GM21529 (cell line): Measurements from ENCODE around the gene FFAR1.

Source experiments
- ATAC-seq: cut with Tn5 transposase; IDR thresholded peaks from one replicate; pipeline ENCODE4 v1.9.1; 2021; ENCODE audit not compliant: unreplicated experiment

FFAR1 gene

GRCh38 chr19:35347171-35347929, at the start of gene FFAR1:
FFAR1 (plus strand) TSS chr19:35347902; CDS start chr19:35351552, 3,650 bp downstream.
- peak; percentile 50 for ATAC-seq

GRCh38 chr19:35297922-35298321, 49.8 kb upstream of the FFAR1 start:
- no peak for ATAC-seq

- no peak for ATAC-seq
These were observed 49.1 kb upstream of the FFAR1 start for GRCh38 chr19:35298561-35298972.

GRCh38 chr19:35299523-35300338, 48.0 kb upstream of the FFAR1 start:
- ATAC-seq = no peak

GRCh38 chr19:35300339-35300649, 47.4 kb upstream of the FFAR1 start:
- no peak for ATAC-seq

GRCh38 chr19:35301961-35302360, 45.7 kb upstream of the FFAR1 start:
- no peak for ATAC-seq

GRCh38 chr19:35302446-35302845, 45.3 kb upstream of the FFAR1 start:
- ATAC-seq = no peak

GRCh38 chr19:35303357-35303915, 44.3 kb upstream of the FFAR1 start:
- ATAC-seq = no peak

GRCh38 chr19:35304036-35304435, 43.7 kb upstream of the FFAR1 start:
- ATAC-seq = no peak

- no peak for ATAC-seq
These were observed 42.5 kb upstream of the FFAR1 start for GRCh38 chr19:35305181-35305580.

GRCh38 chr19:35306473-35307246, 41.0 kb upstream of the FFAR1 start:
- no peak for ATAC-seq

GRCh38 chr19:35307931-35308330, 39.8 kb upstream of the FFAR1 start:
- no peak for ATAC-seq

GRCh38 chr19:35308910-35309309, 38.8 kb upstream of the FFAR1 start:
- ATAC-seq = no peak

- ATAC-seq = no peak
These were observed 38.0 kb upstream of the FFAR1 start for GRCh38 chr19:35309481-35310279.

GRCh38 chr19:35310331-35310730, 37.4 kb upstream of the FFAR1 start:
- ATAC-seq = no peak

- ATAC-seq = no peak
These were observed 36.8 kb upstream of the FFAR1 start for GRCh38 chr19:35310811-35311465.

GRCh38 chr19:35311901-35312665, 35.6 kb upstream of the FFAR1 start:
- no peak for ATAC-seq

GRCh38 chr19:35313587-35313986, 34.1 kb upstream of the FFAR1 start:
- no peak for ATAC-seq

- ATAC-seq = no peak
These were observed 33.7 kb upstream of the FFAR1 start for GRCh38 chr19:35314031-35314430.
